Left lung (tissue), 10 donors: ENCODE results near the gene SPINT2. TPM values are rescaled to one million over a fixed set of nuclear protein-coding genes. Genes with fewer than 3 reads are reported as not detected.

Source experiments
- ATAC-seq: fragments of 200-7000 bp; cut with Tn5 transposase; one replicate; pipeline ENCODE4 v1.9.1; 2020; ENCODE audit warnings: moderate library complexity
- DNase-seq, 4 donors: peaks; one replicate each; pipeline ENCODE4 v3.0.0-alpha.2; 2013 to 2020
- H3K27ac ChIP-seq, 2 donors: fragments of 200-600 bp; sonication (generic) in 1 of 2; one replicate each; pipeline versions ENCODE4 v1.5.0 to v1.8.0; 2020 to 2021
- H3K27me3 ChIP-seq, 2 donors: fragments of 200-600 bp; sonication (generic) in 1 of 2; one replicate each; pipeline versions ENCODE4 v1.5.0 to v1.8.0; 2020 to 2021
- H3K36me3 ChIP-seq, 2 donors: fragments of 200-600 bp; sonication (generic) in 1 of 2; one replicate each; pipeline versions ENCODE4 v1.5.0 to v1.8.0; 2020 to 2021
- H3K4me1 ChIP-seq, 2 donors: fragments of 200-600 bp; one replicate each; pipeline ENCODE4 v1.8.0; 2021
- H3K4me3 ChIP-seq, 2 donors: fragments of 200-600 bp; sonication (generic) in 1 of 2; one replicate each; pipeline versions ENCODE4 v1.5.0 to v1.8.0; 2020 to 2021; ENCODE audit warnings: mild to moderate bottlenecking in 1 of 2
- H3K9me3 ChIP-seq, 2 donors: fragments of 200-600 bp; sonication (generic) in 1 of 2; one replicate each; pipeline versions ENCODE4 v1.5.0 to v1.8.0; 2020 to 2021
- intact Hi-C, 2 donors: fragments of 100-400 bp; cut with DNase I; formaldehyde crosslinking; loops; one replicate each; pipeline versions ENCODE4 v1.11.2 to v1.14.2; 2022
- polyA plus RNA-seq, 6 donors: library from polyadenylated mRNA; unstranded; fragments of 120-200 nt; gene quantifications; one replicate each; pipeline ENCODE4 v1.2.1, GENCODE V29; 2013; ENCODE audit not compliant: insufficient read length in 6 of 6
- total RNA-seq, 2 donors: library from RNA; stranded (reverse); fragmentation: NEBNext Ultra II Directional; extraction: Animal tissue kit (Norgen Biotek cat#: 25700); gene quantifications; one replicate each; pipeline ENCODE4 v1.2.1, GENCODE V29; 2021
- TF ChIP-seq, protein P1 (sequence below), 2 donors: fragments of 200-600 bp; sonication (generic) in 1 of 2; IDR thresholded peaks; one replicate each; pipeline versions ENCODE4 v1.5.0 to v1.8.0; 2021; ENCODE audit warnings: antibody characterized with exemption in 2 of 2
- donor health status: DM: no; HTN: yes; CAD: no.
- donor health status: DM: no; HTN: no; CAD: no.

Gene SPINT2
- total and polyA plus RNA-seq, 8 donors = 206 to 317 (median 218) TPM

- no peak for ATAC-seq
These were observed 16.0 kb upstream of the SPINT2 start for GRCh38 chr19:38248421-38248820.

DNA sequence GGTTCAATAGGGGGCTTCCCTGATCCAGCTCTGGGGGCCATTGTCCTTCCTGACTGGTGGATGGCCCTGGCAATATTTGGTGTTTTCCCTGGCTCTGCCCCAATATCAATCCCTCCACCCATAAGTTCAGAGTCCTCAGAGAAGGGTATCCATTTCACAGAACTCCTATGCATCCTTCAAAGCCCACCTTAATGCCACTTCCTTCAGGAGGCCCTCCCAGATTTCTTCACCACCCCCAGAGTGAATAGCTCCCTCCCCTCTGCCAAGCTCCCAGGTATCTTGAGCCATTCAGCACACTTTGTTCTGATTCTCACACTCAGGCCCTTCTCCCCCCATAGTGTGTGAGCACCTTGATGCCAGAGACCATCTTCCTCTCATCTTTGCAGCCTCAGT lies 13.9 kb upstream of the SPINT2 start:
- intact Hi-C loops = no loop called here
- peaks cover 2 to 28% of the 10 kb centered on the region in 2 donors for H3K4me1 ChIP-seq
- ATAC-seq = no peak

More at GRCh38 chr19:38248421-38248820, 16.0 kb upstream of the SPINT2 start:
- Histone ChIP-seq H3K36me3 (no peaks in the 10 kb centered on the region), H3K27me3 (peaks cover 0 to 4% of the 10 kb centered on the region in 2 donors), H3K27ac (no peak overlapping the region), H3K4me3 (no peak overlapping the region), H3K9me3 (no peaks in the 10 kb centered on the region), H3K4me1 (peaks cover 4 to 36% of the 10 kb centered on the region in 2 donors)
- TF ChIP-seq, protein P1, sequence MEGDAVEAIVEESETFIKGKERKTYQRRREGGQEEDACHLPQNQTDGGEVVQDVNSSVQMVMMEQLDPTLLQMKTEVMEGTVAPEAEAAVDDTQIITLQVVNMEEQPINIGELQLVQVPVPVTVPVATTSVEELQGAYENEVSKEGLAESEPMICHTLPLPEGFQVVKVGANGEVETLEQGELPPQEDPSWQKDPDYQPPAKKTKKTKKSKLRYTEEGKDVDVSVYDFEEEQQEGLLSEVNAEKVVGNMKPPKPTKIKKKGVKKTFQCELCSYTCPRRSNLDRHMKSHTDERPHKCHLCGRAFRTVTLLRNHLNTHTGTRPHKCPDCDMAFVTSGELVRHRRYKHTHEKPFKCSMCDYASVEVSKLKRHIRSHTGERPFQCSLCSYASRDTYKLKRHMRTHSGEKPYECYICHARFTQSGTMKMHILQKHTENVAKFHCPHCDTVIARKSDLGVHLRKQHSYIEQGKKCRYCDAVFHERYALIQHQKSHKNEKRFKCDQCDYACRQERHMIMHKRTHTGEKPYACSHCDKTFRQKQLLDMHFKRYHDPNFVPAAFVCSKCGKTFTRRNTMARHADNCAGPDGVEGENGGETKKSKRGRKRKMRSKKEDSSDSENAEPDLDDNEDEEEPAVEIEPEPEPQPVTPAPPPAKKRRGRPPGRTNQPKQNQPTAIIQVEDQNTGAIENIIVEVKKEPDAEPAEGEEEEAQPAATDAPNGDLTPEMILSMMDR (IDR thresholded peaks at IDR 0.05) = no peak
- no peak for DNase-seq
- intact Hi-C loops = no loop called here

DNA sequence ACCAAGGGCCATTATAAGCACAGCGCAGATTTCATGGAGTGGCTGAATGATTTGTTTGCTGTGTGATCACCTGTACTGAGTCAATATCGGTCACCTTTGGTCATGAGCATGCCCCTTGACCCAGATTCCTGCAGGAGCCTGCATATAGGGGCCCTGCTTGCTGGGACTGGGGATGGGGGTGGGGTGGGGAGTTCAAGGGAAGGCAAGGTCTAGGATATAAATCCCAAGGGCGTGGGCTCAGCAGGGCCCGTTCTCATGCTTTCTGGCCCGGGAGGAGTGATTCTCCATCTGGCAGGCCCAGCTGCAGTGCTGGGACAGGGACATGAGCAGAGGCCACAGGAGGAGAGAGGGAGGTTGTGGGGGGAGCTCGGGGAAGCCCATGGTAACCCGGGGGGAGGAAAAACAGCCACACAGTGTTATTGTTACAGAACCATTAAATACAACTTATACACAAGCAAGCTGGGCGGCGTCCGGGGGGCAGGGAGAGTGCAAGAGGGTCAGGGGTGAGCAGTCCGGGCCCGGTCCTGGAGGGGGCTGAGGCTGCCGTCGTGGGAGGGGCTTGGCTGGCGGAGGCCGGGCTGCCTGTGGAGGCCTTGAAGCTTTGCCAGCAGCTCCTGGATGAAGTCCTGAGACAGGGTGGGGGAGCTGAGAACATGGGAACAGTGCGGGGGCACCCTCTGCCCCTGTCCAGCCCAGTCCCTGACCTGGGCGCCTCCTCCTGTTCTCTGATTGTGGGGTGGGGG lies 13.4 kb upstream of the SPINT2 start:
- DNase-seq = peak in 3 of 4 donors; percentile 68 to 86 (median 83)
- TF ChIP-seq, protein P1 (IDR thresholded peaks at IDR 0.05) = no peak
- peak overlapping the region in 1 of 2 donors; percentile 33 for H3K4me3 ChIP-seq
- peak overlapping the region; percentile 55 to 69 for H3K27ac ChIP-seq
- intact Hi-C loops = no loop called here
- H3K27me3 ChIP-seq = peaks cover 3 to 24% of the 10 kb centered on the region in 2 donors
- peaks cover 2 to 29% of the 10 kb centered on the region in 2 donors for H3K4me1 ChIP-seq
- ATAC-seq = peak; percentile 51
- H3K36me3 ChIP-seq = no peaks in the 10 kb centered on the region
- no peaks in the 10 kb centered on the region for H3K9me3 ChIP-seq

More for the DNA sequence above, 13.9 kb upstream of the SPINT2 start:
- H3K4me3 ChIP-seq = no peak overlapping the region
- H3K27me3 ChIP-seq = peaks cover 0 to 18% of the 10 kb centered on the region in 2 donors
- no peak overlapping the region for H3K27ac ChIP-seq
- no peaks in the 10 kb centered on the region for H3K9me3 ChIP-seq
- H3K36me3 ChIP-seq = no peaks in the 10 kb centered on the region
- TF ChIP-seq, protein P1 (IDR thresholded peaks at IDR 0.05) = no peak
- DNase-seq = no peak

DNA sequence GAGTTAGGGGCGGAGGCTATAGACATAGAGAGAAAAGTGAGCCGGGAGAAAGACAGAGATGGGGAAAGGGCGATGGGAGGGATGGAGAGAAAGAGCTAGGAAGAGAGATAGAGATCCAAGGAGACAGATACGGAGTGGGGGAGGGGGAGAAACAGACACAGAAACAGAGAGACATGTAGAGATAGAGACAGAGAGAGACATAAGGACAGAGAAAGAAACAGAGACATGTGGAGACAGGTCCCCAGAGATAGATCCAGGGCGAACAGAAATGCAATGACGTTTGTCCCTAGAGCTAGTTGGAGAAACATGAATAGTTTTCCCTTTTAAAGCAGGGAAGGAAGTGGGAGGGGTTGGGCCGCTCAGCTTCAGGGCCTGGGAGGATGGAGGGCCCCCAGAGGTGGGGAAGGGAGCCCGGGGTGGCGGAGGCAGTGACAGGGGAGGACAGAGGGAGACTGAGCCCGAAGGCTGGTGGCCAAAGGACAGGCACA lies 12.8 kb upstream of the SPINT2 start:
- Histone ChIP-seq H3K36me3 (no peaks in the 10 kb centered on the region), H3K4me1 (peaks cover 2 to 35% of the 10 kb centered on the region in 2 donors), H3K9me3 (no peaks in the 10 kb centered on the region), H3K4me3 (peak overlapping the region in 1 of 2 donors; percentile 33), H3K27ac (peak overlapping the region; percentile 55 to 69), H3K27me3 (peaks cover 5 to 30% of the 10 kb centered on the region in 2 donors)
- ATAC-seq (no peak), DNase-seq (peak in 1 of 4 donors; percentile 52)
- intact Hi-C loops = no loop called here
- TF ChIP-seq, protein P1 (IDR thresholded peaks at IDR 0.05) = no peak

DNA sequence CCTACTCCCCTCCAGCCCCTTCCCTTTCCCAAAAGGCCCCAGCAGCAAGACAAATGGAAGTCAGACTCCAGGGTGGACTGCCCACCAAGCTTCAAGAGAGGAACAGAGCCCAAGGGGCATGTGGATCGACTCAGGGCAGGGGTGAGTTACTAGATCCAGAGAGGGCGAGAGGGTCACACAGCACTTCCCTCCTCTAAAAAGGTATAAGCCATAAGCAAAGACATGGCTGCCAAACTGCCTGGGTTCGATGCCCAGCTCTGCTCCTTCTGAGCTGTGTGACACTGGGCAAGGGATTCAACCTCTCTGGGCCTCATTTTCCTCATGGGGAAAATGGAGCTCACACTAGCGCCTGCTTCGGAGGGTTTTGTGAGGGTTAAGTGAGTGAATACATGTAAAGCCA lies 12.0 kb upstream of the SPINT2 start:
- peaks cover 5 to 38% of the 10 kb centered on the region in 2 donors for H3K27me3 ChIP-seq
- intact Hi-C loops = no loop called here
- DNase-seq (no peak), ATAC-seq (no peak)
- TF ChIP-seq, protein P1 (IDR thresholded peaks at IDR 0.05) = no peak
- no peaks in the 10 kb centered on the region for H3K36me3 ChIP-seq
- no peaks in the 10 kb centered on the region for H3K9me3 ChIP-seq
- peak overlapping the region; percentile 2 to 33 for H3K4me3 ChIP-seq
- H3K4me1 ChIP-seq = peaks cover 5 to 38% of the 10 kb centered on the region in 2 donors
- H3K27ac ChIP-seq = peak overlapping the region; percentile 55 to 69
